Lower leg skin (tissue), 4 donors: ENCODE measurements around the gene PRCP. TPM values are rescaled to one million over a fixed set of nuclear protein-coding genes. Genes with fewer than 3 reads are reported as not detected.

Source experiments
- DNase-seq, 2 donors: peaks; one replicate each; pipeline ENCODE4 v3.0.0-alpha.2; 2019; ENCODE audit warnings: low spot score in 2 of 2
- H3K4me3 ChIP-seq: fragments of 200-600 bp; sonication (generic); 2 replicates; pipeline ENCODE4 v1.5.1; 2017; ENCODE audit warnings: mild to moderate bottlenecking, low read depth; ENCODE audit not compliant: poor library complexity, severe bottlenecking
- POLR2A ChIP-seq, 2 donors: fragments of 450-650 bp; IDR thresholded peaks; one replicate each; pipeline ENCODE4 v1.6.1; 2016 to 2017; ENCODE audit warnings: antibody characterized with exemption in 2 of 2, mild to moderate bottlenecking in 1 of 2, moderate library complexity in 1 of 2
- WGBS, 2 donors: methylation state at CpG; one replicate each; pipeline ENCODE4 v1.1.5; 2018; 5-methylcytosine and 5-hydroxymethylcytosine counted together
- intact Hi-C: fragments of 100-400 bp; cut with DNase I; formaldehyde crosslinking; loops from one replicate; pipeline ENCODE4 v1.15.0; 2023; ENCODE audit warnings: low total_unique reads
- total RNA-seq, 4 donors: library from RNA; depleted of rRNA; stranded (reverse); fragments of >200 nt; gene quantifications; one replicate each; pipeline ENCODE4 v1.1.0, GENCODE V29; 2016
- TF ChIP-seq, protein P1 (sequence below), 3 donors: fragments of 450-650 bp; IDR thresholded peaks; one replicate each; pipeline ENCODE4 v1.5.1; 2016; ENCODE audit warnings: antibody characterized with exemption in 3 of 3, mild to moderate bottlenecking in 3 of 3, moderate library complexity in 2 of 3

PRCP gene
- total RNA-seq, 4 donors from 2014 or later, result 31.5 to 56.8 (median 53.8) TPM

DNA sequence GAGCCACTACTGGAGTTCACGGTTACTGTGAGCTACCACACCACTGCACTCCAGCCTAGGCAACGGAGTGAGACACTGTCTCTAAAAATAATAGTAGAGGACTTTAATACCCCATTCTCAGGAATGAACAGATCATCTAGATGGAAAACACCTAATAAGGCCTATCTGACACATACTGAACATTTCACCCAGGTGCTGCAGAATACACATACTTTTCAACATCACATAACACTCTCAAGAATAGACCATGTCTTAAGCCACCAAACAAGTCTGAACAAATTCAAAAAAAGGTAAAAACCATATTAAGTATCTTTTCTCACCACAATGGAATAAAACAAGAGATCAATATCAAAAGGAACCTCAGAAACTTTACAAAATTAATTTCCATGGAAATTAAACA lies 39.2 kb upstream of the PRCP start:
- DNase-seq, result no peak
- H3K4me3 ChIP-seq, result no peak overlapping the region
- intact Hi-C loops, result no loop called here
- TF ChIP-seq POLR2A (IDR thresholded peaks at IDR 0.05), result no peak
- TF ChIP-seq, protein P1, sequence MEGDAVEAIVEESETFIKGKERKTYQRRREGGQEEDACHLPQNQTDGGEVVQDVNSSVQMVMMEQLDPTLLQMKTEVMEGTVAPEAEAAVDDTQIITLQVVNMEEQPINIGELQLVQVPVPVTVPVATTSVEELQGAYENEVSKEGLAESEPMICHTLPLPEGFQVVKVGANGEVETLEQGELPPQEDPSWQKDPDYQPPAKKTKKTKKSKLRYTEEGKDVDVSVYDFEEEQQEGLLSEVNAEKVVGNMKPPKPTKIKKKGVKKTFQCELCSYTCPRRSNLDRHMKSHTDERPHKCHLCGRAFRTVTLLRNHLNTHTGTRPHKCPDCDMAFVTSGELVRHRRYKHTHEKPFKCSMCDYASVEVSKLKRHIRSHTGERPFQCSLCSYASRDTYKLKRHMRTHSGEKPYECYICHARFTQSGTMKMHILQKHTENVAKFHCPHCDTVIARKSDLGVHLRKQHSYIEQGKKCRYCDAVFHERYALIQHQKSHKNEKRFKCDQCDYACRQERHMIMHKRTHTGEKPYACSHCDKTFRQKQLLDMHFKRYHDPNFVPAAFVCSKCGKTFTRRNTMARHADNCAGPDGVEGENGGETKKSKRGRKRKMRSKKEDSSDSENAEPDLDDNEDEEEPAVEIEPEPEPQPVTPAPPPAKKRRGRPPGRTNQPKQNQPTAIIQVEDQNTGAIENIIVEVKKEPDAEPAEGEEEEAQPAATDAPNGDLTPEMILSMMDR (IDR thresholded peaks at IDR 0.05), result no peak
- 85 to 94% methylated on average over 2 of the region's 2 CpGs for WGBS, 2 donors

DNA sequence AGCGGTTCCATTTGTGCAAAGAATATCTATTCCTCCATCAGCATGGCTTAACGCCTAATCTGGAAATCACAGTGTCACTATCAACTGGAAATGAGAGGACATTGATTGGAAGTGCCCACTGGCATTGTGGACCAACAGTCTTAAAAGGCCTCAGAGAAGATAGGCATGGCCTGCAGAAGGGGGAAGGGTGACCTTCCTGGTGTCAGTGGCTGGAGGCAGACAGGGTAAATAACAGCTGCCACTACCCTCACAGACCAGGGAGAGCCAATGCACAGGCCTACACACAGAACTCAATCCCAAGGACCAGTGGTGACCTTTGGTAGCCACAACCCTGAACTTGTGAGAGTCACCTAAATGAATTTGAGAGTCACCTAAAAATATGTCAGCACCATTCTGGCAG lies 37.3 kb upstream of the PRCP start:
- intact Hi-C loops, result no loop called here
- TF ChIP-seq, protein P1 (IDR thresholded peaks at IDR 0.05), result no peak
- TF ChIP-seq POLR2A (IDR thresholded peaks at IDR 0.05), result no peak
- DNase-seq, result no peak
- no peak overlapping the region for H3K4me3 ChIP-seq
- 96 to 100% methylated on average over 2 of the region's 2 CpGs for WGBS, 2 donors

DNA sequence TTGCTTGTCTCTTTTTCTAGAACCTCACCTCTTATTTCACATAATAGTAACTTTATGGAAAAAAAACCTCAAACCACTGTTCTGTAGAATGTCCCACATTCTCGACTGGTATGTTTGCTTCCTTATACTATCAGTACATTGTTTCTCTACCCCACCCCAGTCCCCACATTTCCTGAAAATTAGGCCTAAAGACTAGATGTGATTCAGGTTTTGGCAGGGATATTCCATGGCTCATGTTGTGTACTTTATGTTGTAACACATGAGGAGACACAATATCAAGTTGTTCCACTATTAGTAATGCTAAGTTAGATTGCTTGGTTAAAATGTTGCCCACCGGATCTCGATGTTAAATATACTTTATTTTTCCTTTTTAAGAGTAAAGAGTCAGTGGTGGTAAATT lies 36.0 kb upstream of the PRCP start:
- 91% methylated on average over 3 of the region's 3 CpGs for WGBS, 2 donors
- DNase-seq, result no peak
- H3K4me3 ChIP-seq, result no peak overlapping the region
- no peak for TF ChIP-seq POLR2A (IDR thresholded peaks at IDR 0.05)
- TF ChIP-seq, protein P1 (IDR thresholded peaks at IDR 0.05), result no peak
- intact Hi-C loops, result no loop called here

DNA sequence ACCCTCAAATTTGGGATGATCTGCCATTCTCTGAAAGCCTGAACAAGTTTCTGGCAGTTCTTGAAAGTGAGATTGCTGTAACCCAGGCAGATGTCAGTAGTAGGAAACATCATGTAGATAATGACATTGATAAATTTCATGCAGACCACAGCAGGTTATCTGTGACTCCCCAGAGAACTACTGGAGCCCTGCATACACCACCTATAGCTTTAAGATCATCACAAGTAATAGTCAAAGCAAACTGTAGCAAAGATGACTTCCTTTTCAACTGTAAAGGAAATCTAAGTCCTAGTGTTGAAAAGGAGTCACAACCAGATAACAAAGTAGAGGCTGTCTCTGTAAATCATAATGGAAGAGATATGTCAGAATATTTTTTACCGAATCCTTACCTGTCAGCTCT lies 32.3 kb upstream of the PRCP start:
- intact Hi-C loops, result no loop called here
- WGBS, 2 donors, result 100% methylated on average over 1 of the region's 1 CpG
- TF ChIP-seq, protein P1 (IDR thresholded peaks at IDR 0.05), result no peak
- no peak for TF ChIP-seq POLR2A (IDR thresholded peaks at IDR 0.05)
- DNase-seq, result no peak
- no peak overlapping the region for H3K4me3 ChIP-seq

DNA sequence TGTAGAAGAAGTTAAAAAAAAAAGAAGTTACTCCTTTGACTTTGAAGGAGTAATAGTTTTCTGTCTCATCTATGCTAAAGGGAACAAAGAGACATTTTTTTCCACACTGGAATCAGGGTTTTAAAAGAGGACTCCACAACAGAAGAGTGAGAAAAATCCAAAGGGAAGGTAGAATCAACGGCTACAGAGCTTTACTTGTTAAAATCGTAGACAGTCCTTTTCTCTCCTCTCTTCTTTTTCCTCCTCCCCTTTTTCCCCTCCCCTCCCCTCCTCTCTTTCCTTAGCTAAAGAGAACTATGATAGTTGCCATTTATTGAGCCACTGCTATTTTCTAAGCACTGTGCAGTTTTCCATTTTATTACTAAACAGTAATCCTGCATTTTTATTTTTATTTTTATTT lies 30.5 kb upstream of the PRCP start:
- TF ChIP-seq, protein P1 (IDR thresholded peaks at IDR 0.05), result no peak
- TF ChIP-seq POLR2A (IDR thresholded peaks at IDR 0.05), result no peak
- no peak for DNase-seq
- intact Hi-C loops, result no loop called here
- 70 to 73% methylated on average over 2 of the region's 2 CpGs for WGBS, 2 donors
- H3K4me3 ChIP-seq, result no peak overlapping the region

DNA sequence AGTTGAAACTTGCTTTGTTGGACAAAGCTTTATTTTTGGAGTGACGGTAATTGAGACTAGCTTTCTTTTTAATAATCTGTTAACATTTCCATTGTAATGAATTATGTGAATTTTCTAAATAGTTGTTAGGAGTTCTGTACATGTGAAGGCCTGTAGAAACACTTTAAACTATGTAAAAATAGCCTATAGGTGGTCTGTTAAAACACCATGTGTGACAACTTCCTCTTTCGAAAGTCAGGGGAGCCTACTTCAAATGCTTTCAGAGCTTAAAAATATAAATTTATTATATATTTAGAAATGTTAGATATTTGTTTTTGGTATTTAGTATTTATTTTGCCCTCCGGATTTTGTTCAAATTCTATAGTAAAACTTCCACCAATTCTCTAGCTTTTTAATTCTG lies 30.0 kb upstream of the PRCP start:
- no peak for DNase-seq
- intact Hi-C loops, result no loop called here
- 75 to 88% methylated on average over 3 of the region's 3 CpGs for WGBS, 2 donors
- TF ChIP-seq, protein P1 (IDR thresholded peaks at IDR 0.05), result no peak
- no peak for TF ChIP-seq POLR2A (IDR thresholded peaks at IDR 0.05)
- H3K4me3 ChIP-seq, result no peak overlapping the region
